ENCODE results near the gene AVPI1. TPM values are rescaled to one million over a fixed set of nuclear protein-coding genes. Genes with fewer than 3 reads are reported as not detected.
A peak's percentile ranks its signal among the peaks of the same experiment; 100 is the strongest.
"Not testable (repeated sequence)": the region's sequence is repeated elsewhere in the genome, so short reads cannot be mapped to it uniquely, and the experiment has no call there.

AVPI1 gene
- total RNA-seq, 1 donor from 2014 or later = 3.0 TPM

DNA sequence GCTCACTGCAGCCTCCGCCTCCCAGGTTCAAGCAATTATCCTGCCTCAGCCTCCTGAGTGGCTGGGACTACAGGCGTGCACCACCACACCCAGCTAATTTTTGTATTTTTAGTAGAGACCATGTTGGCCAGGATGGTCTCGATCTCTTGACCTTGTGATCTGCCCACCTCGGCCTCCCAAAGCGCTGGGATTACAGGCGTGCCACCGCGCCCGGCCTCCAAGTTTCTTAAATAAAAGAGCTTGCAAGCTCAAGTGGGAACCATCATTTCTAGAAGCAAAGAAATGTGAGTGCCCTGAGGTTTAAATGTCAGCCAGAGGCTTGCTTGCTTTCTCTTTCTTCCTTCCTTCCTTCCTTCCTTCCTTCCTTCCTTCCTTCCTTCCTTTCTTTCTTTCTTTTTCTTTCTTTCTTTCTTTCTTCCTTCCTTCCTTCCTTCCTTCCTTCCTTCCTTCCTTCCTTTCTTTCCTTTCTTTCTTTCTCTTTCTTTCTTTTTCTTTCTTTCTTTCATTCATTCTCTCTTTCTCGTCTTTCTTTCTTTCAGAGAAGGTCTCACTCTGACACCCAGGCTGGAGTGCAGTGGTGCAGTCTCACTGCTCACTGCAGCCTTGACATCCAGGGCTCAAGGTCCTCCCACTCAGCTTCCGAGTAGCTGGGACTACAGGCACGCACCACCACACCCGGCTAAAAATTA lies 44.4 kb downstream of the AVPI1 start:
- not testable (repeated sequence) for DNase-seq (ENCODE audit: extremely low read depth, low read depth, low spot score)

DNA sequence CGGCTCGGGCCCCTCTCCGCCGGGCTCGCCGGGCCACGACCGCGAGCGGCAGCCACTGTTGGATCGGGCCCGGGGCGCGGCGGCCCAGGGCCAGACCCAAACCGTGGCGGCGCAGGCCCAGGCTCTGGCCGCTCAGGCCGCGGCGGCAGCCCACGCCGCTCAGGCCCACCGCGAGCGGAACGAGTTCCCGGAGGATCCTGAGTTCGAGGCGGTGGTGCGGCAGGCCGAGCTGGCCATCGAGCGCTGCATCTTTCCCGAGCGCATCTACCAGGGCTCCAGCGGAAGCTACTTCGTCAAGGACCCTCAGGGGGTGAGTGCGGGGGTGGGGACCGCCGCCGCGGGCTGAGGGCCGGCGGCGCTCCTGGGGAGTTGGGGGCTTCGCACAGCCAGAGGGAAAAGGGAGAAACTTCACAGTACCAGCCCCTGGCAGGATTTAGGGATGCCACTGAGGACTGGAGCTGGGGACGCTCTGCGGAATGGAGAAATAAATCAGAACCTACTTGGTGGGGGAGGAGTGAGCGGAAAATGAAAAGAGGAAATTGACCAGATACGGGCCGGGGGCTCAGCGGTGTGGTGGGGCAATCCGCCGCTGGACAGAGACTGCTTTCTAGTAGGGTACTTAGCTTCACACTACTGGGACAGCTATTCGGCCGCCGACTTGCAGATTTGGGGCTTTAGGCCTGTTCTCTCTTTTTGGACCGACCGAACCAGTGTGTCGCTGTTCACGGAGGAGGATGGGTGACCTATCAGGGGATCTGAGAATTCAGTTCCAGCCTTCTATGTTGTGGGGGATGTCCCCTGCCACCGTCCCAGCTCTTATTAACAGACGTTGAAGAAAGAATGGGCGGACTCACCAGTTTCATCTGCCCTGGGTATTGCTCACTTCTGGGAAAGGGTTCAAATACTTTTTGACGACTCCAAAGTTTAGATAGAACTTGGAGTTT lies 45.9 kb downstream of the AVPI1 start:
- DNase-seq (ENCODE audit: extremely low read depth, low read depth, low spot score) = no peak

DNA sequence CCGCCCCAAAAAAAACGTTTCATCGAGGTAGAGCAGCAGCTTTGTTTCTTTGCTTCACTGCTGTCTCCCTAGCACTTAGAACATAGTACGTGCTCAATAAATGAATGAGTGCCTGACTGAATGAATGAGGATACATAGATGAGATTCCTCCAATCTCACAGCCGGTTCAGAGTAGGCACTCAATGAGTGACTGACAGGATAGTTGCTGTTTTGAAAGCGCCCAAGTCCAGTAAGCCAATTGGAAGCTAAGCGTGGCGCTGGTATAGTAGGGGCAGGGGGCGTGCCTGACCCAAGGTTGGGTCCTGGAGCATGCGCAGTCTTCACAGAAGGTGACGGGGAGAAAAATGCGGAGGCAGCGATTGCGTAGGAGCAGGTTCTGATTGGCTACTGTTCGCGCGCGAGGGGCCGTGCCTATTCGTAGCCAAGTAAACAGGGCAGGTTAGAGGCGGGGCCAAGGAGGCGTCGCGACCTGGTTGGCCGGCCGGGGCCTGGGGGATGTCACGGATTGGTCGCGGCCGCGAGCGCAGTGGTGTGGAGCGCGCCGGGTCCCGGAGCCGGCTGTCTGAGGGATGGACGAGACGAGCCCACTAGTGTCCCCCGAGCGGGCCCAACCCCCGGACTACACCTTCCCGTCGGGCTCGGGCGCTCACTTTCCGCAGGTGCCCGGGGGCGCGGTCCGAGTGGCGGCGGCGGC lies 46.7 kb downstream of the AVPI1 start, which contains the start of gene PI4K2A:
PI4K2A (plus strand) TSS at position 498 of the 694 bp plus-strand sequence; CDS start at position 570, 72 bp downstream.
- peak; percentile 97 for DNase-seq (ENCODE audit: extremely low read depth, low read depth, low spot score)

DNA sequence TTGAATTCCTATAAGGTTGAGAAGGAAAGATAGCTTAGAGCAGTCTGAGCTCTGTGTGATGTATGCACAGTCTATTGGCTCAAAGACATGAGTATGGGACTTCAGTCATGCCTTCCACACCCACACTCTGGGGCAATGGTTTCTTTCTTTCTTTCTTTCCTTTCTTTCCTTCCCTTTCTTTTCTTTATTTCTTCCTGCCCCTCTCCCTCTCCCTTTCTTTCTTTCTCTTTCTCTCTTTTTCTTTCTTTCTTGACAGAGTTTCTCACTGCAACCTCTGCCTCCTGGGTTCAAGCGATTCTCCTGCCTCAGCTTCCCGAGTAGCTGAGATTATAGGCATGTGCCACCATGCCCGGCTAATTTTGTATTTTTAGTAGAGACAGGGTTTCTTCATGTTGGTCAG lies 48.0 kb downstream of the AVPI1 start:
- not testable (repeated sequence) for DNase-seq (ENCODE audit: extremely low read depth, low read depth, low spot score)

DNA sequence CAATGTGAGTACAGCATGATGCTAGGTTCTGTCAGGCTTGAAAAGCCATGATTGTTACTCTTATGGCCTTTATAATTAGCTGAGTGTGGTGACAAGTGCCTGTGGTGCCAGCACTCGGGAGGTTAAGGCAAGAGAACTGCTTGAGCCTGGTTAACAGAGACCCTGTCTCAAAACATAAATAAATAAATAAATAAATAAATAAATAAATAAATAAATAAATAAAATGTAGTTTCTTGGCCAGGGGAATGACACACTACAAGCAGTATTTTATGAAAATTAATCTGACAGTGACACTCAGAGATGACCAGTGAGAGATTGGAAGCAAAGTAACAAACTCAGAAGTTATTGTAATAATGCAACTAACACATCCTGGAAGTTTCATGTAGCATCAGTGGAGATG lies 51.5 kb downstream of the AVPI1 start:
- DNase-seq (ENCODE audit: extremely low read depth, low read depth, low spot score) = no peak

DNA sequence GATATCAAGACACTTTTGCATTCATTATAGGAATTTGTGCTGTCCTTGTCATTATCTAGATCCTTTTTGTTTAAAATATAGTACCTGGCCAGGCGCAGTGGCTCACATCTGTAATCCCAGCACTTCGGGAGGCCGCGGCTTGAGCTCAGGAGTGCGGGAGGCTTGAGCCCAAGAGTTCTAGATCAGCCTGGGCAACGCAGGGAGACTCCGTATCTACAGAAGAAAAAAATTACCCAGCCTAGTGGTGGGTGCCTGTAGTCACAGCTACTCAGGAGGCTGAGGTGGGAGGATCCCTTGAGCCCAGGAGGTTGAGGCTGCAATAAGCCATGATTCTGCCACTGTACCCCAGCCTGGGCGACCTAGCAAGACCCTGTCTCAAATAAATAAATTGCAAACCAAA lies 53.1 kb downstream of the AVPI1 start:
- DNase-seq (ENCODE audit: extremely low read depth, low read depth, low spot score) = no peak

DNA sequence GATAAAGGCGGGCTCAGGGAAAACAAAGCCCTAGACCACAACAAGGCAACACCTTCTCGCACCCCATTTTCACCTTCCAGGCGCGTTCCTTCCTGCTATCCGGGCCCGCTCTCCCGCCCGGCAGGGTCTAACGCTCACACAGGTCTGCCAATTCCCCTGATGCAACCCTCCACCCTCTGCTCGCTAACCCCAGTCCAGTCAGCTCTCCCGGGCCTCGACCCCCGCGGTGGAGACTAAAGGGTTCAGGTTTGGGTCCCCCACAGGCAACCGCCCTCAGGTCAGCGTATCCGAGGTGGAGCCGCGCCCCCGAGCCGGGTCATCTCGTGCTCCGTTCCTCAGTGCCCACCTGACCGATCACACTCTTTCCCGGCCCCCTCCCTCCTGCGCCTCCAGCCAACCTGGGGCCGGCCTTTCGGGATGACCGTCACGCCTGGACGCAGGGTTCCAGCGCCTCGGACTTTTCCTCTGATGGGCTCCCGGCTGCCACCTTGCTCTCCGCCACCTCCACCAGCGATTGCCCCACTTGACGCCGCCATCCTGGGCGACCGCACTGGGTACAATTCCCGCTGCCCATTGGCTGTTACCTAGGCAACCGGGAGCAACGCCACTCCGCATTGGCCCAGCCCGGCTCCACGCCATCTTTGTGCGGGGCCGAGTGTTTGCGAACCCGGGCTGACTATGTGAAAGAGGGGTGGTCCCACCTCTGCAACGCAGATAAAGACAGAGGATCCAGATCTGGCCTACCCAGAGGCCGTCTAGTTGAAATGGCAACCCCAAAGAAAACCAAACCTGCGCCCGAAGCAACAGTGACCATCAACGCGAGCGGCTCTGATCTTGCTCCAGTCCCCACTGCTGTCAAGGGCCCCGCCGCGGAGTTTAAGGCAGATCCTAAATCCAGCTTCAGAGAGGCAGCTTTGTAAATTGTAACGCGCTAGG lies 53.8 kb downstream of the AVPI1 start, which contains the start of gene MORN4:
MORN4 (minus strand) TSS at position 552 of the 936 bp plus-strand sequence. CDS start 13,847 bp downstream, outside the sequence.
- no peak for DNase-seq (ENCODE audit: extremely low read depth, low read depth, low spot score)

DNA sequence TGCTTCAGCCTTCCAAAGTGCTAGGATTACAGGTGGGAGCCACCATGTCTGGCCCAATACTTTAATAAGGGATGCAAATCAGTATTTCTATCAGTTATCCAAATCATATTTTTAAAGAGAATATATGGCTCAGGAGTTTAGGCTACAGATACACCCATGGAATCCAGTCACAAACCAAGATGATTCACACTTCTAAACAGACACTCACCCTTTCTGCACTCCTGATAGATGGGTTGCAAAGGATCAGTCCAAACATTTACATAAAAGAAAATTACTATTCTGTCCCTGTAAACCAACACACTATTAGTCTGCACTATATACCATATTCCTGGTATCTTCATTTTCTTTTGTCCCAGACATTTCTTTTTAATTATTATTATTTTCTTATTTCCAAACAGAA lies 55.9 kb downstream of the AVPI1 start:
- DNase-seq (ENCODE audit: extremely low read depth, low read depth, low spot score) = no peak

DNA sequence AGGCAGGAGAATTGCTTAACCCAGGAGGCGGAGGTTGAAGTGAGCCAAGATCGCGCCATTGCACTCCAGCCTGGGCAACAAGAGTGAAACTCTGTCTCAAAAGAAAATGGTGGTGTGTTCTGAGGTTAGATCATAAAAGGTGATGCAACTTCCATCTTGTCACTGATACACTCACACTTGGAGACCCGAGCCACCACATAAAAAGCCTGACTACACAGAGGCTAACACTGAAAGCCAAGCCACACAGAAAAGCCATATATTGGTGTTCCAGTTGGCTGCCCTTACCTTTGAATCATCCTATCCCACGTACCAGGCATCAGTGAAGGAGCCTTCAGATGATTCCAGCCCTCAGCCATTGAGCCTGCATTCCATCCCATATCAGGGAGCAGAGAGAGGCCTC lies 57.8 kb downstream of the AVPI1 start:
- DNase-seq (ENCODE audit: extremely low read depth, low read depth, low spot score) = no peak

DNA sequence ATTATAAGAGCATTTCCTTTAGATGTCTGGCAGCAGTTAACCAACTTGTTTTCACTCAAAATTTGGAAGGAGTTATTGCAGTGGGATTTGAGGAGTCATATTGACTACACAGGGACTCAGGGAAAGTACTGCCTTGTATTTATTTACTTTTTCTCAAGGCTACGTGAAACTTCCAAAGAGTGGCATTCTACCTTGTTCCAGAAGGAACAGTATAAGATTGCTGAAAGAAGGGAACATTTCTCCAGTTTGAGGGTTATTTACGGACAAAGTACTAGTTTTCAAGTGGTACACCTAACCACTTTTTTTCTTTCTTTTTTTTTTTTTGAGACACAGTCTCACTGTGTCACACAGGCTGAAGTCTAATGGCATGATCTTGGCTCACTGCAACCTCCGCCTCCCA lies 58.8 kb downstream of the AVPI1 start:
- DNase-seq (ENCODE audit: extremely low read depth, low read depth, low spot score) = no peak

DNA sequence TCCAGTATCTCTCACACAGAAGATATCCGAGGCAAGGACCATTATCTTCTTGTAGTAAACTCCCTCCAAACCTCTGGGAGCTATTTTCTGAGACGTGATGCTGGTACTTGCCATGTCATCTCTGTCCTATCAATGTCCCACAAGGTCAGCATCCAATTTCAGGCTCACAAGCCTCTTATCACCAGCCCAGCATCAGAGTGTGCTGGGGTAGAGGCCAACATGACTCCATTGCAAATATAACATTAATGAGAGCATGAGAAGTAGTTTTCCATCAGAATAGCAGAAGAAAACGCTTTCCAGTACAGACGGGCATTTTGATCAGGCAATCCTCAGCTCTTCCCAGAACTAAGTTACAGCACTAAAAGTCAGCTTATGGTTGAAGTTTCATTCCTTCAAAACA lies 59.3 kb downstream of the AVPI1 start:
- no peak for DNase-seq (ENCODE audit: extremely low read depth, low read depth, low spot score)

Other genes with a start within 250 kb of the AVPI1 start
- 40.2 and 41.5 TPM in 2 replicates for gene EXOSC1, start 241.2 kb downstream of the AVPI1 start, total RNA-seq
- gene ZDHHC16, start 241.1 kb downstream of the AVPI1 start, total RNA-seq = 39.3 and 61.9 TPM in 2 replicates
- gene MMS19, start 188.8 kb downstream of the AVPI1 start, total RNA-seq = 145 and 147 TPM in 2 replicates
- 105 and 111 TPM in 2 replicates for gene UBTD1, start 188.3 kb downstream of the AVPI1 start, total RNA-seq
- 0.24 TPM in 1 of 2 replicates, not detected in the other for gene ANKRD2, start 114.5 kb downstream of the AVPI1 start, total RNA-seq
- gene HOGA1, start 102.9 kb downstream of the AVPI1 start, total RNA-seq = 0.12 and 0.15 TPM in 2 replicates
- not detected in 2 replicates for gene C10orf62, start 97.5 kb downstream of the AVPI1 start, total RNA-seq
- gene MORN4, start 53.7 kb downstream of the AVPI1 start, total RNA-seq = 3.9 and 9.7 TPM in 2 replicates
- gene PI4K2A, start 46.6 kb downstream of the AVPI1 start, total RNA-seq = 26.6 and 30.3 TPM in 2 replicates
- gene MARVELD1, start 26.5 kb upstream of the AVPI1 start, total RNA-seq = 39.0 and 50.3 TPM in 2 replicates
- gene ZFYVE27, start 49.9 kb upstream of the AVPI1 start, total RNA-seq = 11.4 and 22.6 TPM in 2 replicates
- gene SFRP5, start 84.8 kb upstream of the AVPI1 start, total RNA-seq = not detected in 2 replicates
- not detected in 2 replicates for gene GOLGA7B, start 162.6 kb upstream of the AVPI1 start, total RNA-seq